ENCODE data around the gene ZNFX1.

The ZNFX1 gene

DNA sequence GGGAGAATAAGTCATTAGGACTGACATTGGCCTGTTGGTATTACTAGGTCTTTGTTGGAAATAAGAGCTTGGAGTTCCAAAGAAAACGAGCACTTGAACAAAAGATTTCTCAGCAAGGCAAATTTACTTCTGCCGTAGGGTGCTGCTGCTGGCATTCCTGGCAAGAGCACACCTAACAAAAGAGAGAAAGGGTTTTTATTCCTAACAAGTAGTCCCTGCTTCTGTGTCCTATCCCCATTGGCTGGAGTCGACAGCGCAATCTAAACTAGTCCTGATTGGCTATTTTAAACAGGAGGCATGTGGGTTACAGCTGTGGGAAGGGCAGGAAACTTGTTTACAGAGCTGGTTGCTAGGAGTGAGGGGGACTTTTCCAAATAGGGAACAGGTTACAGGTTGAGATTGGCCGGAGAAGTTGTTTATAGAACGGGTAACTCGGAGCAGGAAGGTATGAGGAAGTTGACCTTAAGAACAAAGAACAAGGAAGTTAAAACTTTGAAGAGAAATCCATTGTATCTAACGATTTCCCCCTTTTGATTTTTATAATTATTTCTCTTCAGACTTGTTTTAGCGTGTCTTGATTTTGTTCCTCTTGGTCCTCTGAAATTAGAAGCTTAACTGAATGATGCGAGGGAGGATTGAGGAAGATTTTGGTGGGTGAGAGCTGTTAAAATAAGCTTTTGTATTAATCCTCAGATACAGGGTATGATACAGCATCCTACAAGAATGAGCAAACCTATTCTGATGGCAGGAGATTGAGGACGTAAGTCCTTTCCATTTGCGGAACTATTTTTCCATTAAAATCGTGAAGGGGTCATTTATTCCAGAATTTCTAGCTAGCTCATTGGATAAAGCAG lies 3.4 kb upstream of the ZNFX1 start:
- no peak for DNase-seq (ENCODE audit: extremely low spot score, insufficient read length, low read depth)
- FAIRE-seq, result peak; percentile 57

- DNase-seq (ENCODE audit: extremely low spot score, insufficient read length, low read depth) (no peak), FAIRE-seq (no peak)
These were observed 2.7 kb upstream of the ZNFX1 start for GRCh38 chr20:49280463-49281058.

GRCh38 chr20:49279677-49280462 lies 2.0 kb upstream of the ZNFX1 start:
- FAIRE-seq (no peak), DNase-seq (ENCODE audit: extremely low spot score, insufficient read length, low read depth) (no peak)

DNA sequence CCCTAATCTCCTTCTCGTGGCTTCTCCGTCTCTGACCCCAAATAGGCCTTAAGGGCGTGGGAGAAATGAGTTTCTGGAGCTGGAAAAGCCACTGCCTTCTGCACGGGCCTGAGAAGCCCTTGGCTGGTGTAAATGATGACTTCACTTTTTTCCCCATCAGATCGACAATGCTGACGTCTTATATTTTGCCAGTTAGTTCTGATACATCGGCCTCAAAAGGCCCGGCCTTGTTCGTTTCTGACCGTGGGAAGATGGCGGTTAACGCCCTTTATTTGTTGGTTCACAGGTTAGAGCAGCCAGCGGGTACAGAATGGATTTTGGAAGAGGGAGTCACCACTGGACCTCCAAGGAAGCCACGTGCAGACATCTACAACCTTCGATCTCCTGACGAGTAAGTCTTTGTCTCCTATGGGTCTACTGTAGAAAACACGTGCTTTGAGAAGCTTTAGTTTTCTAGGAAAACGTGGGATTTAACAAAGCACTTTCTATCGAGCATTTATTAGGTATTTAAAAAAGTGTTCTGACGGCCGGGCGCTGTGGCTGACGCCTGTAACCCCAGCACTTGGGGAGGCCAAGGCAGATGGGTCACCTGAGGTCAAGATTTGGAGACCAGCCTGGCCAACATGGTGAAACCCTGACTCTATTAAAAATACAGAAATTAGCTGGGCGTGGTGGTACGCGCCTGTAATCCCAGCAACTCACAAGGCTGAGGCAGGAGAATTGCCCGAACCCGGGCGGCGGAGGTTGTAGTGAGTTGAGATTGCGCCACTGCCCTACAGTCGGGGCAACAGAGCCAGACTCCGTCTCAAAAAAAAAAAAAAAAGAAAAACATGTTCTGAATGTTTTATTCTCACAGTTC lies 1.2 kb upstream of the ZNFX1 start:
- FAIRE-seq (peak; percentile 26), DNase-seq (ENCODE audit: extremely low spot score, insufficient read length, low read depth) (no peak)

DNA sequence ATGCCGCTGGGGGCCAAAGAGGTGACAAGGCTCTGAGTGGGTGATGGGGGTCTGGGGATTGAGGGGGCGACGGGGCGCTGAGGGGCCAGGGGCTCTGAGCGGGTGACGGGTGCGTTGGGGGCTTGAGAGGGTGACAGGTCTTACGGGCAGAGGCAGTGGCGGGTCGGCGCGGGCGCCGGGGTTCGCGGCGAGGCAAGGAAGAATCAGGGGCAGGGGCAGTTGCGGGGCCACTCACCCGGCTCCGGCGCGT lies 146 bp downstream of the ZNFX1 start:
- FAIRE-seq (no peak), DNase-seq (ENCODE audit: extremely low spot score, insufficient read length, low read depth) (no peak)

DNA sequence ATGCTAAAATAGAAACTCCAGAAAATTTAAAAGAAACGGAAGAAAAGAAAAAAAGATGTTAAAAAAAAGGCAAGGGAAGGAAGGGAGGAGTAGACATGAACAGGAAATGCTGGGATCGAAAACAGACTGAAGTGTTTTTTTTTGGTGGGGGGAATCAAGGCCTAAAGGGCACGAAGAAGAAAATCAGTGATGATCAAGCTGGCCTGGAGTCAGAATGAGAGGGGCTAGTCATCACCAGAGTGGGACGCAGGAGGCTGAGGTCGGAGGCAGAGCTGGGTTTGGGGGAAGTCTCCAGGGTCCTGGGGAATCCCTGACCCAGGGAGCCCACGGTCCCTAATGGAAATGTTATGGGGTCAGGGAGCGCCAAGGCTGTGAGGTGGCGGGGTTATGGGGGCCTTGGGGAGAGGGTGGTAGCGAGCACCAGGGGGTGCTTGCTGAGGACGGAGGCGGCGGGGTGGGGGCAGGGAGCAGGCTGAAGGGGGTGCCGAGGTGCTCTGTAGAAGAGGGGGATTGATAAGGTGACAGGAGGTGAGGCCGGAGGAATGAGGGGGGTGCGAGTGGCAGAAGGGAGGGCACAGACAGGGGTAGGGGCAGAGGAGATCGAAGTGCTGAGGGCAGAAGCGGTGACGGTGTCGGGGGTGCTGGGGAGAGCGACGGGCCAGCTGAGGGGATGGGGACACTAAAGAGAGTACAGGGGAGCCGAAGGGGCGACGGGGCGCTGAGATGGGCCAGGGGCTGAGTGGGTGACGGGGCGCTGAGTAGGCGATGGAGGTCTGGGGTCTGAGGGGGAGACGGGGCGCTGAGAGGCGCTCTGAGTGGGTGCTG lies 684 bp downstream of the ZNFX1 start:
- DNase-seq (ENCODE audit: extremely low spot score, insufficient read length, low read depth) (no peak), FAIRE-seq (peak; percentile 65)

DNA sequence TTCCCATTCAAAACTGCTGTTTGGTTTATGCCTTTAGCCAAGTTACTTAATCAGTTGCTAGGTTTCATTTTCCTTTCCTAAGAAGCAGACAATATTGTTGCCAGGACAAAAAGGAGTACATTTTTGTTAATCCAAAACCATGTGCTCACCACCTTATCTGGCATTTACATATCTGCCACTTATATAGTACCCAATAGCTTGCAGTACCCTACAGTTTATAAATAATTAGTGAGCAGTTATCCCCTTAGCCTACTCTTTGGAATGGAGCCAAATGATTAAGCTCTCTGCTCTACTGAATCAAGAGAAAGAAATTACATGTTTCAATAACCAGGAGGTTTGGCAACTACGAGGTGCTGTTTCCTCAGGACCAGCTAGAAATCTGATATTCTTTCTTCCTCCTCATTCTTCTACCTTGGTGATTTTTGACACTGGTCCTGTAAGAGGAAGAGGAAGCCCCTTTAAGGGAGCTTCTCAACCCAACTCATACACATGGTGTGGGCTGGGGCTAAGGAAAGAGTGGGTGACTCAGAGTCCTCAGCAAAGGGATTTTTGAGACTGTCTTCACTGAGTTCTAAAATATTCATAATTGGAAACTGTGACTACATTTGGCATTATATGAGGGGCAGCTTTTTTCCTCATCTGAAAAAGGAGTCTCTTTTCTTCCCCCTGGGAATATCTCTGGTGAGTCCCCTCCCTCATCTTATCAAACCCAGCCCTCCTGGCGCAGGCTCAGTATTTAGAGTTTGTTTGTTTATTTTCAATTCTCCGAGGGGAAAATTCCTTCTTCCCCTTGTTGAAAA lies 1.5 kb downstream of the ZNFX1 start:
- peak; percentile 47 for FAIRE-seq

GRCh38 chr20:49275636-49276035 lies 2.2 kb downstream of the ZNFX1 start:
- DNase-seq (ENCODE audit: extremely low spot score, insufficient read length, low read depth), result no peak
- FAIRE-seq, result no peak

More for the DNA sequence above, 1.5 kb downstream of the ZNFX1 start:
- no peak for DNase-seq (ENCODE audit: extremely low spot score, insufficient read length, low read depth)

DNA sequence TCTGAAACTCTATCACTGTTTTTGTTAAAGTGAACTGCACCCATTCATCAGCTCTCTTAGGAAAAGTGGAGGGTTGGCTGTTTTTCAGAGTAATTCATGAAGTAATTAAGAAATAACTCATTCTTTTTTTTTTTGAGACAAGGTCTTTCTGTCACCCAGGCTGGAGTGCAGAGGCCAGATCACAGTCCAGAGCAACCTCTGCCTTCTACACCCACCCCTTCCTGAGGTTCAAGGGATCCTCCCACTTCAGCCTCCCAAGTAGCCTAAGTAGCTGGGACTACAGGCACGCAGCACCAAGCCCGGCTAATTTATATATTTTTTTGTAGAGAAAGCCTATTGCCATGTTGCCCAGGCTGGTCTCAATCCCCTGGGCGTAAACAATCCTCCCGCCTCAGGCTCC lies 2.6 kb downstream of the ZNFX1 start:
- no peak for FAIRE-seq
- no peak for DNase-seq (ENCODE audit: extremely low spot score, insufficient read length, low read depth)

- DNase-seq (ENCODE audit: extremely low spot score, insufficient read length, low read depth), result no peak
These were observed 4.1 kb downstream of the ZNFX1 start for GRCh38 chr20:49273696-49274277.

GRCh38 chr20:49272654-49273053 lies 5.2 kb downstream of the ZNFX1 start:
- FAIRE-seq (peak; percentile 83), DNase-seq (ENCODE audit: extremely low spot score, insufficient read length, low read depth) (no peak)

More at GRCh38 chr20:49273696-49274277, 4.1 kb downstream of the ZNFX1 start:
- FAIRE-seq, result no peak

DNA sequence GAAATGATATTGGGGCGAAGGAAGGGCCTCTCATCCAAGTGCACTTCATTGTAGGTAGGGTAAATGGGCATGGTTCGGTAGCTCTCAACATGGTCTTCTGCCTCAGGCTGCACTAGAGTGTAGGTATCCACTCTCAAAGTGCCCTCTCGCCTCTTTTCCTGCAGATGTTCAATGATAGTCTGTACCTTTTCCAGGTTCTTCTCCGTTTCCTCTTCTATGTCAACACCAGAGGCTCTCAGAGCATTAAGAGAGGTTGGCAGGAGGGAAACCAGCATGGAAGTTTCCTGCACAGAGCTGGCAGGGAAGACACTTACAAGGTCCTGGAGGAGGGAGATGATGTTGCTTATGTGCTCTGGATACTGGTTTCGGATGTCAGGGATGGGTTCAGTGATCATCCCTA lies 7.1 kb downstream of the ZNFX1 start:
- FAIRE-seq (no peak), DNase-seq (ENCODE audit: extremely low spot score, insufficient read length, low read depth) (no peak)

- no peak for DNase-seq (ENCODE audit: extremely low spot score, insufficient read length, low read depth)
- FAIRE-seq, result no peak
These were observed 7.7 kb downstream of the ZNFX1 start for GRCh38 chr20:49270177-49270576.

DNA sequence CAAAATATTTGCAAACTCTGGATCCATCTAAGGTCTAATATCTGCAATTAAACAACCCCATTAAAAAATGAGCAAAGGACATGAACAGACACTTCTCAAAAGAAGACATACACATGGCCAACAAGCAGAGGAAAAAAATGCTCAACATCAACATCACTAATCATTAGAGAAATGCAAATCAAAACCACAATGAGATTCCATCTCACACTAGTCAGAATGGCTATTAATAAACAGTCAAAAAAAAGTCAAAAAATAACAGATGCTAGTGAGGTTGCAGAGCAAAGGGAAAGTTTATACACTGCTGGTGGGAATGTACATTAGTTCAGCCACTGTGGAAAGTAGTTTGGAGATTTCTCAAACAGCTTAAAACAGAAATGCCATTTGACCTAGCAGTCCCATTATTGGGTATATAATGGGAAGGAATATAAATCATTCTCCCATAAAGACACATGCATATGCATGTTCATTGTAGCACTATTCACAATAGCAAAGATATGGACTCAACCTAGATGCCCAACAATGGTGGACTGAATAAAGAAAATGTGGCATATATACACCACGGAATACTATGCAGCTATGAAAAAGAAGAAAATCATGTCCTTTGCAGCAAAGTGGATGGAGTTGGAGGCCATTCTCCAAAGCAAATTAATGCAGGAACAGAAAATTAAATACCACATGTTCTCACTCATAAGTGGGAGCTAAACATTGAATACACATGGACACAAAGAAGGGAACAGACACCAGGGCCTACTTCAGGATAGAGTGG lies 9.1 kb downstream of the ZNFX1 start:
- FAIRE-seq (peak; percentile 86), DNase-seq (ENCODE audit: extremely low spot score, insufficient read length, low read depth) (no peak)

- DNase-seq (ENCODE audit: extremely low spot score, insufficient read length, low read depth) (no peak), FAIRE-seq (peak; percentile 5)
These were observed 10.5 kb downstream of the ZNFX1 start for GRCh38 chr20:49267327-49267726.

- no peak for DNase-seq (ENCODE audit: extremely low spot score, insufficient read length, low read depth)
- no peak for FAIRE-seq
These were observed 15.4 kb downstream of the ZNFX1 start for GRCh38 chr20:49262444-49262843.

GRCh38 chr20:49261173-49261572 lies 16.7 kb downstream of the ZNFX1 start:
- no peak for FAIRE-seq
- no peak for DNase-seq (ENCODE audit: extremely low spot score, insufficient read length, low read depth)

DNA sequence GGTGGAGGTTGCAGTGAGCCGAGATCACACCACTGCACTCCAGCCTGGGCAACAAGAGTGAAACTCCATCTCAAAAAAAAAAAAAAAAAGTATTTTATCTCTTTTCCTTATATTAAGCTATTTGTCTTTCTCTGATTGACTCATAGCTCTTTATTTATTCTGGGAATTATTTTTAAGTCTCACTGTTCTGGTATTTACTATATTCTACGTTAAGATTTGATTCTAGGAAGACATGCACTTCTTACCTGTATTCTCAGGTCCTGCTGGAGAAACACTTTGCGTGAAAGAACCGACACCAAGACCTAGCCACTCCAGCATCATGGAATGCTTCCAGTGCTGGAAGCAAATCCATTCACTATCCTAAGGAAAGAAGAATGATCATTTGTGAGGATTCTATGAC lies 17.6 kb downstream of the ZNFX1 start:
- no peak for FAIRE-seq
- no peak for DNase-seq (ENCODE audit: extremely low spot score, insufficient read length, low read depth)
